Rectal smooth muscle tissue (tissue), 1 donor: ENCODE measurements around the gene SSX4.
"Not testable (repeated sequence)": the region's sequence is repeated elsewhere in the genome, so short reads cannot be mapped to it uniquely, and the experiment has no call there.

Source experiments
- H3K27ac ChIP-seq: one replicate; pipeline ENCODE4 v1.7.0; 2013; ENCODE audit warnings: low read depth, low read length, inconsistent platforms
- H3K27me3 ChIP-seq: one replicate; pipeline ENCODE4 v1.7.0; 2013; ENCODE audit warnings: low read length; ENCODE audit not compliant: control insufficient read depth, insufficient read depth
- H3K36me3 ChIP-seq: one replicate; pipeline ENCODE4 v1.7.0; 2013; ENCODE audit warnings: low read length; ENCODE audit not compliant: control insufficient read depth, insufficient read depth
- H3K4me1 ChIP-seq: one replicate; pipeline ENCODE4 v1.7.0; 2013; ENCODE audit warnings: low read length; ENCODE audit not compliant: control insufficient read depth, insufficient read depth
- H3K4me3 ChIP-seq: one replicate; pipeline ENCODE4 v1.7.0; 2013; ENCODE audit warnings: low read length
- H3K9ac ChIP-seq: one replicate; pipeline ENCODE4 v1.7.0; 2013; ENCODE audit warnings: low read length

The SSX4 gene

GRCh38 chrX:48430166-48430565 is 46.8 kb downstream of the SSX4 start:
- not testable (repeated sequence) for H3K36me3 ChIP-seq

GRCh38 chrX:48433713-48434112 is 50.4 kb downstream of the SSX4 start:
- H3K4me1 ChIP-seq, H3K27me3 ChIP-seq, H3K27ac ChIP-seq, H3K9ac ChIP-seq, H3K36me3 ChIP-seq, H3K4me3 ChIP-seq: not testable (repeated sequence)

More at GRCh38 chrX:48430166-48430565, 46.8 kb downstream of the SSX4 start:
- not testable (repeated sequence) for H3K4me1 ChIP-seq, H3K4me3 ChIP-seq, H3K27me3 ChIP-seq, H3K27ac ChIP-seq, H3K9ac ChIP-seq
